HepG2 (cell line): Measurements from ENCODE around the gene GRID1. TPM values are rescaled to one million over a fixed set of nuclear protein-coding genes. Genes with fewer than 3 reads are reported as not detected.

Experiments
- ATAC-seq: fragments of 200-7000 bp; cut with Tn5 transposase; 3 replicates; pipeline ENCODE4 v1.9.1; 2020; ENCODE audit warnings: mild to moderate bottlenecking, moderate library complexity
- BruUV-seq: library from RNA; stranded (reverse); fragments of 400-500 nt; replicated peaks from 2 replicates; lab custom pipeline; 2021; lab: Mats Ljungman, UMichigan
- CTCF ChIA-PET: fragments of 300-600 bp; formaldehyde crosslinking; extraction: SDS; loops from one replicate; lab custom pipeline; 2021; ENCODE audit warnings: low total read pairs, inconsistent platforms, low intra/inter-chr PET ratio; lab: Yijun Ruan, JAX
- POLR2A ChIA-PET: fragments of 350-600 bp; sonication (Branson Sonifier 250); formaldehyde crosslinking; loops from one replicate; lab custom pipeline; 2020; ENCODE audit warnings: antibody characterized with exemption, inconsistent platforms; lab: Yijun Ruan, JAX
- DNase-seq: peaks from one replicate; pipeline ENCODE4 v3.0.0-alpha.2; 2015; ENCODE audit warnings: low spot score
- FAIRE-seq: peaks from 3 replicates; lab custom pipeline; 2011; peaks lifted over from hg19 to GRCh38; lab: Jason Lieb, UNC
- H2AFZ ChIP-seq: one replicate; pipeline ENCODE4 v1.6.1; 2011; ENCODE audit warnings: low read length, inconsistent platforms
- H3K27ac ChIP-seq: fragments of 300-600 bp; 3 replicates; pipeline ENCODE4 v1.8.0; 2011; ENCODE audit warnings: mixed run types, mild to moderate bottlenecking, mixed read lengths, low read length, inconsistent platforms; ENCODE audit not compliant: insufficient read depth; ENCODE audit errors: extremely low read length
- H3K27me3 ChIP-seq, 2 experiments: fragments of 200-600 bp in 1 of 2; 2 replicates in 1 of 2; 3 replicates in 1 of 2; pipeline versions ENCODE4 v1.6.0 to v1.8.0; 2011; ENCODE audit warnings: low read length in 2 of 2, mild to moderate bottlenecking in 2 of 2, moderate library complexity in 2 of 2, inconsistent platforms in 1 of 2; ENCODE audit not compliant: insufficient read depth in 2 of 2, control insufficient read depth in 1 of 2
- H3K36me3 ChIP-seq, 2 experiments: fragments of 200-600 bp in 1 of 2; replicated peaks in 1 of 2; 2 replicates in 1 of 2; 3 replicates in 1 of 2; pipeline versions ENCODE4 v1.5.1 to v1.8.0; 2011; ENCODE audit warnings: low read length in 2 of 2, inconsistent platforms in 1 of 2; ENCODE audit not compliant: insufficient read depth in 2 of 2, control insufficient read depth in 1 of 2
- H3K4me1 ChIP-seq: 2 replicates; pipeline ENCODE4 v1.5.1; 2012; ENCODE audit warnings: low read length, inconsistent platforms; ENCODE audit not compliant: insufficient read depth
- H3K4me2 ChIP-seq: 2 replicates; pipeline ENCODE4 v1.6.0; 2011; ENCODE audit warnings: low read depth, low read length, inconsistent platforms
- H3K4me3 ChIP-seq, 3 experiments: fragments of 200-600 bp in 1 of 3; sonication (generic), shearing (Covaris generic) in 1 of 3; replicated peaks in 1 of 3; 2 replicates each; pipeline ENCODE4 v1.5.1; 2011 to 2016; ENCODE audit warnings: low read length in 3 of 3, inconsistent platforms in 2 of 3, low read depth in 2 of 3, mild to moderate bottlenecking in 2 of 3, control low read depth in 1 of 3, mixed read lengths in 1 of 3; ENCODE audit not compliant: insufficient read depth in 1 of 3
- H3K79me2 ChIP-seq: one replicate; pipeline ENCODE4 v1.6.1; 2011; ENCODE audit warnings: low read length, inconsistent platforms; ENCODE audit not compliant: insufficient read depth
- H3K9ac ChIP-seq: 2 replicates; pipeline ENCODE4 v1.6.0; 2011; ENCODE audit warnings: mild to moderate bottlenecking, low read depth, low read length, inconsistent platforms; ENCODE audit not compliant: insufficient read depth
- H3K9me3 ChIP-seq: 2 replicates; pipeline ENCODE4 v1.5.1; 2012; ENCODE audit warnings: mild to moderate bottlenecking, low read length
- H4K20me1 ChIP-seq: 2 replicates; pipeline ENCODE4 v1.6.0; 2011; ENCODE audit warnings: inconsistent platforms, mild to moderate bottlenecking, low read length, moderate library complexity; ENCODE audit not compliant: insufficient read depth
- FOXA1 ChIP-seq, 2 experiments: fragments of 450-650 bp in 1 of 2; sonication (generic) in 1 of 2; formaldehyde crosslinking in 1 of 2; IDR thresholded peaks; 2 replicates each; pipeline versions ENCODE4 v1.4.0 to v1.6.1; 2016 to 2020; ENCODE audit warnings: missing genetic modification reagents in 1 of 2
- MED13 ChIP-seq: sonication (generic); formaldehyde crosslinking; IDR thresholded peaks from 2 replicates; pipeline ENCODE4 v1.5.0; 2020; ENCODE audit warnings: missing genetic modification reagents
- NCOA1 ChIP-seq: sonication (generic); formaldehyde crosslinking; IDR thresholded peaks from 2 replicates; pipeline ENCODE4 v1.9.0; 2021; ENCODE audit warnings: missing genetic modification reagents
- SIN3B ChIP-seq: fragments of 150-350 bp; IDR thresholded peaks from 2 replicates; pipeline ENCODE4 v1.6.1; 2014; ENCODE audit warnings: low read length
- SMC3 ChIP-seq: IDR thresholded peaks from 2 replicates; pipeline ENCODE4 v1.6.1; 2011; ENCODE audit warnings: low read length, improper control_type of control experiment
- ZBTB1 ChIP-seq: sonication (generic); formaldehyde crosslinking; IDR thresholded peaks from 2 replicates; pipeline ENCODE4 v1.4.0; 2020; ENCODE audit warnings: missing genetic modification reagents, borderline replicate concordance
- ZNF331 ChIP-seq: sonication (generic); formaldehyde crosslinking; IDR thresholded peaks from 2 replicates; pipeline ENCODE4 v1.4.0; 2020; ENCODE audit warnings: missing genetic modification reagents
- ZNF678 ChIP-seq: sonication (generic); formaldehyde crosslinking; IDR thresholded peaks from 2 replicates; pipeline ENCODE4 v1.4.0; 2020; ENCODE audit warnings: mild to moderate bottlenecking, missing genetic modification reagents
- ZNF724P ChIP-seq: sonication (generic); formaldehyde crosslinking; IDR thresholded peaks from 2 replicates; pipeline ENCODE4 v1.8.0; 2022; ENCODE audit warnings: missing genetic modification reagents, borderline replicate concordance
- WGBS: methylation state at CpG from one replicate; pipeline ENCODE4 v1.1.6; 2017; ENCODE audit warnings: low lambda C conversion rate; 5-methylcytosine and 5-hydroxymethylcytosine counted together
- in situ Hi-C: cut with HindIII; loops from 2 replicates; pipeline ENCODE4 v1.10.0; 2017; ENCODE audit warnings: low pct_unique_long_range_greater_than_20kb; ENCODE audit not compliant: extremely low pct_ligation_motif_present
- intact Hi-C: fragments of 100-400 bp; cut with micrococcal nuclease; formaldehyde crosslinking; loops from one replicate; pipeline ENCODE4 v1.10.0; 2022; ENCODE audit not compliant: unreplicated experiment
- polyA plus RNA-seq, 8 experiments: library from polyadenylated mRNA; depleted of rRNA in 3 of 8; stranded (reverse) in 7 of 8; unstranded in 1 of 8; fragments of >200 nt; fragmentation: Illumina TruSeq in 4 of 8; extraction: Trizol in 4 of 8; gene quantifications; 2 replicates each; pipeline versions ENCODE4 v1.2.1 to v1.2.3, GENCODE V29; 2011 to 2016; ENCODE audit warnings: low read depth in 4 of 8, missing spikeins in 1 of 8, mixed read lengths in 1 of 8; ENCODE audit not compliant: insufficient read depth in 1 of 8
- total RNA-seq, 5 experiments: library from RNA; depleted of rRNA; stranded (reverse); fragments of >200 nt; fragmentation: Illumina TruSeq; extraction: Trizol; gene quantifications; 2 replicates each; pipeline ENCODE4 v1.2.3, GENCODE V29; 2016; ENCODE audit warnings: low read depth in 1 of 5
- TF ChIP-seq, protein P1 (sequence below): IDR thresholded peaks from 2 replicates; pipeline ENCODE4 v1.6.1; 2016; ENCODE audit warnings: low read depth, control low read depth
- TF ChIP-seq, protein P2 (sequence below): sonication (generic); formaldehyde crosslinking; IDR thresholded peaks from 2 replicates; pipeline ENCODE4 v1.8.1; 2022; ENCODE audit warnings: low read depth, mild to moderate bottlenecking, missing genetic modification reagents
- TF ChIP-seq, protein P3 (sequence below): sonication (generic); formaldehyde crosslinking; IDR thresholded peaks from 2 replicates; pipeline ENCODE4 v1.9.0; 2021; ENCODE audit warnings: mild to moderate bottlenecking, missing genetic modification reagents
- TF ChIP-seq, protein P4 (sequence below): sonication (generic); formaldehyde crosslinking; IDR thresholded peaks from 2 replicates; pipeline ENCODE4 v1.4.0; 2020; ENCODE audit warnings: mild to moderate bottlenecking, missing genetic modification reagents

Gene GRID1
- total and polyA plus RNA-seq, 2 of the 13 experiments (the other 11 are each of a cell fraction or from before 2014, with no cell fraction given), result 0.05 TPM; not detected in 1

DNA sequence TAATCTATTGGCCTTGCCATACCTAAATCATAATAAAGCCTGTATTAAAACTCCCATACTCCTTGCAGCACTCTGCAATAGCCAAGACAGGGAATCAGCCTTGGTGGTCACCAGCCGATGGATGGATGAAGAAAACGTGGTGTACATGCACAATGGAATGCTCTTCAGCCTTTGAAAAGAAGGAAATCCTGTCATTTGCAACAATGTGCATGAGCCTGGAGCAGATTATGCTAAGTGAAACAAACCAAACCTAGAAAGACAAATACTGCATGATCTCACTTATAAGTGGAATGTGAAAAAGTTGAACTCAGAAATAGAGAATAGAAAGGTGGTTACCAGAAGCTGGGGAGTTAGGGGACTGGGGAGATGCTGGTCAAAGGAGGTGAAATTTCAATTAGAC lies 218.5 kb downstream of the GRID1 start:
- CTCF ChIA-PET, result no interaction called here
- TF ChIP-seq ZNF678 (no peak), MED13 (CRISPR knock-in tag) (no peak), SMC3 (no peak), FOXA1 (IDR thresholded peaks at IDR 0.05) (no peak), FOXA1 (CRISPR knock-in tag; IDR thresholded peaks at IDR 0.05) (no peak), SIN3B (no peak), NCOA1 (CRISPR knock-in tag) (no peak), ZNF331 (CRISPR knock-in tag) (no peak), ZNF724P (CRISPR knock-in tag) (no peak), ZBTB1 (CRISPR knock-in tag) (no peak)
- TF ChIP-seq, protein P1, sequence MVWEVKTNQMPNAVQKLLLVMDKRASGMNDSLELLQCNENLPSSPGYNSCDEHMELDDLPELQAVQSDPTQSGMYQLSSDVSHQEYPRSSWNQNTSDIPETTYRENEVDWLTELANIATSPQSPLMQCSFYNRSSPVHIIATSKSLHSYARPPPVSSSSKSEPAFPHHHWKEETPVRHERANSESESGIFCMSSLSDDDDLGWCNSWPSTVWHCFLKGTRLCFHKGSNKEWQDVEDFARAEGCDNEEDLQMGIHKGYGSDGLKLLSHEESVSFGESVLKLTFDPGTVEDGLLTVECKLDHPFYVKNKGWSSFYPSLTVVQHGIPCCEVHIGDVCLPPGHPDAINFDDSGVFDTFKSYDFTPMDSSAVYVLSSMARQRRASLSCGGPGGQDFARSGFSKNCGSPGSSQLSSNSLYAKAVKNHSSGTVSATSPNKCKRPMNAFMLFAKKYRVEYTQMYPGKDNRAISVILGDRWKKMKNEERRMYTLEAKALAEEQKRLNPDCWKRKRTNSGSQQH (CRISPR knock-in tag), result no peak
- TF ChIP-seq, protein P2, sequence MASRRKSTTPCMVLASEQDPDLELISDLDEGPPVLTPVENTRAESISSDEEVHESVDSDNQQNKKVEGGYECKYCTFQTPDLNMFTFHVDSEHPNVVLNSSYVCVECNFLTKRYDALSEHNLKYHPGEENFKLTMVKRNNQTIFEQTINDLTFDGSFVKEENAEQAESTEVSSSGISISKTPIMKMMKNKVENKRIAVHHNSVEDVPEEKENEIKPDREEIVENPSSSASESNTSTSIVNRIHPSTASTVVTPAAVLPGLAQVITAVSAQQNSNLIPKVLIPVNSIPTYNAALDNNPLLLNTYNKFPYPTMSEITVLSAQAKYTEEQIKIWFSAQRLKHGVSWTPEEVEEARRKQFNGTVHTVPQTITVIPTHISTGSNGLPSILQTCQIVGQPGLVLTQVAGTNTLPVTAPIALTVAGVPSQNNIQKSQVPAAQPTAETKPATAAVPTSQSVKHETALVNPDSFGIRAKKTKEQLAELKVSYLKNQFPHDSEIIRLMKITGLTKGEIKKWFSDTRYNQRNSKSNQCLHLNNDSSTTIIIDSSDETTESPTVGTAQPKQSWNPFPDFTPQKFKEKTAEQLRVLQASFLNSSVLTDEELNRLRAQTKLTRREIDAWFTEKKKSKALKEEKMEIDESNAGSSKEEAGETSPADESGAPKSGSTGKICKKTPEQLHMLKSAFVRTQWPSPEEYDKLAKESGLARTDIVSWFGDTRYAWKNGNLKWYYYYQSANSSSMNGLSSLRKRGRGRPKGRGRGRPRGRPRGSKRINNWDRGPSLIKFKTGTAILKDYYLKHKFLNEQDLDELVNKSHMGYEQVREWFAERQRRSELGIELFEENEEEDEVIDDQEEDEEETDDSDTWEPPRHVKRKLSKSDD, result no peak
- TF ChIP-seq, protein P3, sequence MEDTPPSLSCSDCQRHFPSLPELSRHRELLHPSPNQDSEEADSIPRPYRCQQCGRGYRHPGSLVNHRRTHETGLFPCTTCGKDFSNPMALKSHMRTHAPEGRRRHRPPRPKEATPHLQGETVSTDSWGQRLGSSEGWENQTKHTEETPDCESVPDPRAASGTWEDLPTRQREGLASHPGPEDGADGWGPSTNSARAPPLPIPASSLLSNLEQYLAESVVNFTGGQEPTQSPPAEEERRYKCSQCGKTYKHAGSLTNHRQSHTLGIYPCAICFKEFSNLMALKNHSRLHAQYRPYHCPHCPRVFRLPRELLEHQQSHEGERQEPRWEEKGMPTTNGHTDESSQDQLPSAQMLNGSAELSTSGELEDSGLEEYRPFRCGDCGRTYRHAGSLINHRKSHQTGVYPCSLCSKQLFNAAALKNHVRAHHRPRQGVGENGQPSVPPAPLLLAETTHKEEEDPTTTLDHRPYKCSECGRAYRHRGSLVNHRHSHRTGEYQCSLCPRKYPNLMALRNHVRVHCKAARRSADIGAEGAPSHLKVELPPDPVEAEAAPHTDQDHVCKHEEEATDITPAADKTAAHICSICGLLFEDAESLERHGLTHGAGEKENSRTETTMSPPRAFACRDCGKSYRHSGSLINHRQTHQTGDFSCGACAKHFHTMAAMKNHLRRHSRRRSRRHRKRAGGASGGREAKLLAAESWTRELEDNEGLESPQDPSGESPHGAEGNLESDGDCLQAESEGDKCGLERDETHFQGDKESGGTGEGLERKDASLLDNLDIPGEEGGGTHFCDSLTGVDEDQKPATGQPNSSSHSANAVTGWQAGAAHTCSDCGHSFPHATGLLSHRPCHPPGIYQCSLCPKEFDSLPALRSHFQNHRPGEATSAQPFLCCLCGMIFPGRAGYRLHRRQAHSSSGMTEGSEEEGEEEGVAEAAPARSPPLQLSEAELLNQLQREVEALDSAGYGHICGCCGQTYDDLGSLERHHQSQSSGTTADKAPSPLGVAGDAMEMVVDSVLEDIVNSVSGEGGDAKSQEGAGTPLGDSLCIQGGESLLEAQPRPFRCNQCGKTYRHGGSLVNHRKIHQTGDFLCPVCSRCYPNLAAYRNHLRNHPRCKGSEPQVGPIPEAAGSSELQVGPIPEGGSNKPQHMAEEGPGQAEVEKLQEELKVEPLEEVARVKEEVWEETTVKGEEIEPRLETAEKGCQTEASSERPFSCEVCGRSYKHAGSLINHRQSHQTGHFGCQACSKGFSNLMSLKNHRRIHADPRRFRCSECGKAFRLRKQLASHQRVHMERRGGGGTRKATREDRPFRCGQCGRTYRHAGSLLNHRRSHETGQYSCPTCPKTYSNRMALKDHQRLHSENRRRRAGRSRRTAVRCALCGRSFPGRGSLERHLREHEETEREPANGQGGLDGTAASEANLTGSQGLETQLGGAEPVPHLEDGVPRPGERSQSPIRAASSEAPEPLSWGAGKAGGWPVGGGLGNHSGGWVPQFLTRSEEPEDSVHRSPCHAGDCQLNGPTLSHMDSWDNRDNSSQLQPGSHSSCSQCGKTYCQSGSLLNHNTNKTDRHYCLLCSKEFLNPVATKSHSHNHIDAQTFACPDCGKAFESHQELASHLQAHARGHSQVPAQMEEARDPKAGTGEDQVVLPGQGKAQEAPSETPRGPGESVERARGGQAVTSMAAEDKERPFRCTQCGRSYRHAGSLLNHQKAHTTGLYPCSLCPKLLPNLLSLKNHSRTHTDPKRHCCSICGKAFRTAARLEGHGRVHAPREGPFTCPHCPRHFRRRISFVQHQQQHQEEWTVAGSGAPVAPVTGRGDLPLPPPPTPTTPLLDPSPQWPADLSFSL (CRISPR knock-in tag), result no peak
- TF ChIP-seq, protein P4, sequence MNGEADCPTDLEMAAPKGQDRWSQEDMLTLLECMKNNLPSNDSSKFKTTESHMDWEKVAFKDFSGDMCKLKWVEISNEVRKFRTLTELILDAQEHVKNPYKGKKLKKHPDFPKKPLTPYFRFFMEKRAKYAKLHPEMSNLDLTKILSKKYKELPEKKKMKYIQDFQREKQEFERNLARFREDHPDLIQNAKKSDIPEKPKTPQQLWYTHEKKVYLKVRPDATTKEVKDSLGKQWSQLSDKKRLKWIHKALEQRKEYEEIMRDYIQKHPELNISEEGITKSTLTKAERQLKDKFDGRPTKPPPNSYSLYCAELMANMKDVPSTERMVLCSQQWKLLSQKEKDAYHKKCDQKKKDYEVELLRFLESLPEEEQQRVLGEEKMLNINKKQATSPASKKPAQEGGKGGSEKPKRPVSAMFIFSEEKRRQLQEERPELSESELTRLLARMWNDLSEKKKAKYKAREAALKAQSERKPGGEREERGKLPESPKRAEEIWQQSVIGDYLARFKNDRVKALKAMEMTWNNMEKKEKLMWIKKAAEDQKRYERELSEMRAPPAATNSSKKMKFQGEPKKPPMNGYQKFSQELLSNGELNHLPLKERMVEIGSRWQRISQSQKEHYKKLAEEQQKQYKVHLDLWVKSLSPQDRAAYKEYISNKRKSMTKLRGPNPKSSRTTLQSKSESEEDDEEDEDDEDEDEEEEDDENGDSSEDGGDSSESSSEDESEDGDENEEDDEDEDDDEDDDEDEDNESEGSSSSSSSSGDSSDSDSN (CRISPR knock-in tag), result no peak

More for the DNA sequence above, 218.5 kb downstream of the GRID1 start:
- Histone ChIP-seq H3K79me2 (no peaks in the 10 kb centered on the region), H3K27ac (no peak overlapping the region), H3K9me3 (no peaks in the 10 kb centered on the region), H3K4me1 (no peaks in the 10 kb centered on the region), H2AFZ (no peak overlapping the region), H3K9ac (no peak overlapping the region), H3K4me3 (no peak overlapping the region), H3K4me2 (no peak overlapping the region), H4K20me1 (no peaks in the 10 kb centered on the region), H3K27me3 (peaks cover 0 to 1% of the 10 kb centered on the region in 2 experiments; a peak in 3 of 5 replicates), H3K36me3 (no peaks in the 10 kb centered on the region)
- ATAC-seq (no peak), DNase-seq (no peak), FAIRE-seq (no peak)
- 11% methylated on average over 2 of the region's 2 CpGs for WGBS
- in situ Hi-C loops, result no loop called here
- POLR2A ChIA-PET, result no interaction called here
- intact Hi-C loops, result no loop called here
- no TSS peak for BruUV-seq
